ENCODE results near the gene HMX1.
A peak's percentile ranks its signal among the peaks of the same experiment; 100 is the strongest.

HMX1 gene

GRCh38 chr4:8871417-8872401, at the start of gene HMX1:
HMX1 (minus strand) TSS chr4:8871839; CDS start chr4:8871614, 225 bp downstream.
- no peak for DNase-seq (ENCODE audit: low spot score)

- DNase-seq (ENCODE audit: low spot score): no peak
These were observed 49.3 kb upstream of the HMX1 start for GRCh38 chr4:8920969-8921368.

GRCh38 chr4:8920289-8920965, 48.8 kb upstream of the HMX1 start:
- DNase-seq (ENCODE audit: low spot score): no peak

GRCh38 chr4:8919651-8920288, 48.1 kb upstream of the HMX1 start:
- DNase-seq (ENCODE audit: low spot score): no peak

- DNase-seq (ENCODE audit: low spot score): peak; percentile 52
These were observed 46.5 kb upstream of the HMX1 start for GRCh38 chr4:8917868-8918783.

GRCh38 chr4:8917321-8917811, 45.7 kb upstream of the HMX1 start:
- DNase-seq (ENCODE audit: low spot score): no peak

- DNase-seq (ENCODE audit: low spot score): no peak
These were observed 45.3 kb upstream of the HMX1 start for GRCh38 chr4:8916906-8917305.

GRCh38 chr4:8916351-8916885, 44.8 kb upstream of the HMX1 start:
- no peak for DNase-seq (ENCODE audit: low spot score)

GRCh38 chr4:8915201-8916200, 43.9 kb upstream of the HMX1 start:
- DNase-seq (ENCODE audit: low spot score): no peak

- DNase-seq (ENCODE audit: low spot score): no peak
These were observed 43.0 kb upstream of the HMX1 start for GRCh38 chr4:8914461-8915171.

GRCh38 chr4:8913858-8914460, 42.3 kb upstream of the HMX1 start:
- no peak for DNase-seq (ENCODE audit: low spot score)

- DNase-seq (ENCODE audit: low spot score): no peak
These were observed 41.6 kb upstream of the HMX1 start for GRCh38 chr4:8913121-8913857.

GRCh38 chr4:8912506-8912905, 40.9 kb upstream of the HMX1 start:
- DNase-seq (ENCODE audit: low spot score): no peak

GRCh38 chr4:8912089-8912455, 40.4 kb upstream of the HMX1 start:
- DNase-seq (ENCODE audit: low spot score): no peak

- no peak for DNase-seq (ENCODE audit: low spot score)
These were observed 39.9 kb upstream of the HMX1 start for GRCh38 chr4:8911316-8912088.

GRCh38 chr4:8910822-8911315, 39.2 kb upstream of the HMX1 start:
- DNase-seq (ENCODE audit: low spot score): no peak
